Cerebellar cortex (tissue), 1 donor: Measurements from ENCODE around the gene DUSP18.
"Not testable (repeated sequence)": the region's sequence is repeated elsewhere in the genome, so short reads cannot be mapped to it uniquely, and the experiment has no call there.

ENCODE experiments used
- DNase-seq: peaks from one replicate; pipeline ENCODE4 v3.0.0-alpha.2; 2015; ENCODE audit warnings: low spot score

Gene DUSP18

GRCh38 chr22:30667494-30668385 is at the start of gene DUSP18:
Gene DUSP18, minus strand, starts transcription at chr22:30667875. Its CDS starts 3,872 bp downstream, at chr22:30664003.
- DNase-seq, result peak; percentile 91

GRCh38 chr22:30714062-30714461 is 46.4 kb upstream of the DUSP18 start:
- DNase-seq, result no peak

GRCh38 chr22:30712094-30712493 is 44.4 kb upstream of the DUSP18 start:
- DNase-seq, result no peak

GRCh38 chr22:30709980-30710379 is 42.3 kb upstream of the DUSP18 start:
- DNase-seq, result not testable (repeated sequence)

GRCh38 chr22:30705710-30706651 is 38.3 kb upstream of the DUSP18 start:
- peak; percentile 97 for DNase-seq

- DNase-seq, result no peak
Observed at GRCh38 chr22:30704978-30705377, 37.3 kb upstream of the DUSP18 start.

GRCh38 chr22:30702856-30703255 is 35.2 kb upstream of the DUSP18 start:
- no peak for DNase-seq

- no peak for DNase-seq
Observed at GRCh38 chr22:30701872-30702271, 34.2 kb upstream of the DUSP18 start.

- no peak for DNase-seq
Observed at GRCh38 chr22:30697975-30698374, 30.3 kb upstream of the DUSP18 start.

- DNase-seq, result peak; percentile 43
Observed at GRCh38 chr22:30695871-30696655, 28.4 kb upstream of the DUSP18 start.

GRCh38 chr22:30695351-30695851 is 27.7 kb upstream of the DUSP18 start:
- peak; percentile 23 for DNase-seq

GRCh38 chr22:30694640-30695350 is 27.1 kb upstream of the DUSP18 start, which contains the start of gene OSBP2:
Gene OSBP2, plus strand, starts transcription at chr22:30694874. Its CDS starts 36 bp downstream, at chr22:30694910.
- DNase-seq, result peak; percentile 41

GRCh38 chr22:30694171-30694639 is 26.5 kb upstream of the DUSP18 start:
- peak; percentile 69 for DNase-seq

GRCh38 chr22:30691204-30691603 is 23.5 kb upstream of the DUSP18 start:
- no peak for DNase-seq

GRCh38 chr22:30689622-30690021 is 21.9 kb upstream of the DUSP18 start:
- no peak for DNase-seq

- DNase-seq, result no peak
Observed at GRCh38 chr22:30687358-30687757, 19.7 kb upstream of the DUSP18 start.

- no peak for DNase-seq
Observed at GRCh38 chr22:30685178-30685577, 17.5 kb upstream of the DUSP18 start.

- DNase-seq, result no peak
Observed at GRCh38 chr22:30681831-30682230, 14.2 kb upstream of the DUSP18 start.

GRCh38 chr22:30680991-30681770 is 13.5 kb upstream of the DUSP18 start:
- DNase-seq, result no peak
